IMR-90 (cell line): ENCODE measurements around the gene EFHC1. TPM values are rescaled to one million over a fixed set of nuclear protein-coding genes. Genes with fewer than 3 reads are reported as not detected.

Experiments used
- ATAC-seq: fragments of 200-7000 bp; cut with Tn5 transposase; 2 replicates; pipeline ENCODE4 v1.9.1; 2020; ENCODE audit warnings: low read depth, mild to moderate bottlenecking, moderate library complexity
- BruUV-seq: library from RNA; stranded (reverse); fragments of 400-500 nt; replicated peaks from 2 replicates; lab custom pipeline; 2021; lab: Mats Ljungman, UMichigan
- CTCF ChIA-PET: fragments of 300-600 bp; formaldehyde crosslinking; extraction: SDS; loops from one replicate; lab custom pipeline; 2021; ENCODE audit warnings: antibody characterized with exemption; lab: Yijun Ruan, JAX
- POLR2A ChIA-PET: fragments of 300-600 bp; sonication (Branson Sonifier 250); formaldehyde crosslinking; loops from one replicate; lab custom pipeline; 2022; ENCODE audit warnings: antibody characterized with exemption; ENCODE audit not compliant: unreplicated experiment; lab: Charles Lee
- DNase-seq: peaks from one replicate; pipeline ENCODE4 v3.0.0; 2013
- H2AFZ ChIP-seq: replicated peaks from 2 replicates; pipeline ENCODE3; 2013; ENCODE audit warnings: low read length, mild to moderate bottlenecking; ENCODE audit not compliant: poor library complexity
- H2AK5ac ChIP-seq: 2 replicates; pipeline ENCODE4 v1.6.1; 2013; ENCODE audit warnings: low read depth, low read length, inconsistent platforms
- H2AK9ac ChIP-seq: replicated peaks from 2 replicates; pipeline ENCODE3; 2013; ENCODE audit warnings: mild to moderate bottlenecking, low read depth, low read length, moderate library complexity; ENCODE audit not compliant: poor library complexity
- H2BK120ac ChIP-seq: 2 replicates; pipeline ENCODE4 v1.6.1; 2013; ENCODE audit warnings: low read depth, low read length, inconsistent platforms
- H2BK15ac ChIP-seq: 3 replicates; pipeline ENCODE4 v1.6.1; 2013; ENCODE audit warnings: low read depth, low read length, inconsistent platforms
- H2BK20ac ChIP-seq: 2 replicates; pipeline ENCODE4 v1.6.1; 2013; ENCODE audit warnings: low read depth, mild to moderate bottlenecking, inconsistent platforms, low read length, moderate library complexity
- H2BK5ac ChIP-seq: 2 replicates; pipeline ENCODE4 v1.6.1; 2013; ENCODE audit warnings: mild to moderate bottlenecking, low read depth, low read length, inconsistent platforms; ENCODE audit not compliant: poor library complexity, severe bottlenecking
- H3K14ac ChIP-seq: replicated peaks from 2 replicates; pipeline ENCODE4 v1.6.1; 2013; ENCODE audit warnings: low read depth, low read length, inconsistent platforms
- H3K18ac ChIP-seq: 2 replicates; pipeline ENCODE4 v1.6.1; 2013; ENCODE audit warnings: low read depth, low read length, control low read depth
- H3K23ac ChIP-seq: 2 replicates; pipeline ENCODE4 v1.6.1; 2013; ENCODE audit warnings: low read depth, low read length, inconsistent platforms
- H3K27ac ChIP-seq: 2 replicates; pipeline ENCODE4 v1.5.1; 2013; ENCODE audit warnings: mild to moderate bottlenecking, control low read depth, low read length; ENCODE audit not compliant: insufficient read depth
- H3K27me3 ChIP-seq: 2 replicates; pipeline ENCODE4 v1.6.1; 2013; ENCODE audit warnings: low read length; ENCODE audit not compliant: control insufficient read depth, insufficient read depth
- H3K36me3 ChIP-seq: 2 replicates; pipeline ENCODE4 v1.6.1; 2013; ENCODE audit warnings: low read length, mixed read lengths; ENCODE audit not compliant: control insufficient read depth, insufficient read depth
- H3K4ac ChIP-seq: 2 replicates; pipeline ENCODE4 v1.6.1; 2013; ENCODE audit warnings: low read depth, low read length, inconsistent platforms
- H3K4me1 ChIP-seq: 2 replicates; pipeline ENCODE4 v1.6.1; 2013; ENCODE audit warnings: low read length, mixed read lengths; ENCODE audit not compliant: control insufficient read depth, insufficient read depth
- H3K4me2 ChIP-seq: 2 replicates; pipeline ENCODE4 v1.6.1; 2013; ENCODE audit warnings: low read depth, mild to moderate bottlenecking, control low read depth, low read length, moderate library complexity
- H3K4me3 ChIP-seq: 2 replicates; pipeline ENCODE4 v1.5.1; 2013; ENCODE audit warnings: low read depth, mild to moderate bottlenecking, control low read depth, low read length, moderate library complexity; ENCODE audit not compliant: insufficient read depth
- H3K56ac ChIP-seq: 2 replicates; pipeline ENCODE4 v1.6.1; 2013; ENCODE audit warnings: low read length, inconsistent platforms; ENCODE audit not compliant: insufficient read depth; ENCODE audit errors: extremely low read depth
- H3K79me1 ChIP-seq, 2 experiments: 2 replicates each; pipeline ENCODE4 v1.6.1; 2013; ENCODE audit warnings: low read length in 2 of 2, inconsistent platforms in 1 of 2, low read depth in 1 of 2
- H3K9ac ChIP-seq: 2 replicates; pipeline ENCODE4 v1.6.1; 2013; ENCODE audit warnings: low read depth, low read length, control low read depth
- H3K9me1 ChIP-seq: 2 replicates; pipeline ENCODE4 v1.6.1; 2013; ENCODE audit warnings: low read length, inconsistent platforms; ENCODE audit not compliant: insufficient read depth
- H3K9me3 ChIP-seq: 2 replicates; pipeline ENCODE4 v1.6.1; 2013; ENCODE audit warnings: low read length; ENCODE audit not compliant: control insufficient read depth, insufficient read depth
- H4K20me1 ChIP-seq: 2 replicates; pipeline ENCODE4 v1.6.1; 2013; ENCODE audit warnings: low read length, inconsistent platforms; ENCODE audit not compliant: insufficient read depth
- H4K5ac ChIP-seq: 2 replicates; pipeline ENCODE4 v1.6.1; 2013; ENCODE audit warnings: mild to moderate bottlenecking, low read depth, low read length, control low read depth
- H4K8ac ChIP-seq, 2 experiments: 2 replicates each; pipeline ENCODE4 v1.6.1; 2013; ENCODE audit warnings: low read depth in 2 of 2, low read length in 2 of 2, control low read depth in 1 of 2, inconsistent platforms in 1 of 2
- H4K91ac ChIP-seq: 2 replicates; pipeline ENCODE4 v1.6.1; 2013; ENCODE audit warnings: low read depth, low read length, inconsistent platforms; ENCODE audit not compliant: insufficient read depth
- BHLHE40 ChIP-seq: fragments of 150-350 bp; IDR thresholded peaks from 2 replicates; pipeline ENCODE4 v1.6.1; 2016; ENCODE audit warnings: mild to moderate bottlenecking, low read depth, low read length
- FOS ChIP-seq: fragments of 150-350 bp; IDR thresholded peaks from 2 replicates; pipeline ENCODE4 v1.6.1; 2016; ENCODE audit warnings: low read depth, low read length
- RAD21 ChIP-seq: IDR thresholded peaks from 2 replicates; pipeline ENCODE4 v1.6.1; 2012; ENCODE audit warnings: low read length, improper control_type of control experiment
- RCOR1 ChIP-seq: IDR thresholded peaks from 2 replicates; pipeline ENCODE4 v1.6.1; 2012; ENCODE audit warnings: mild to moderate bottlenecking, low read length, improper control_type of control experiment; ENCODE audit not compliant: insufficient replicate concordance
- WGBS, 2 experiments: methylation state at CpG; one replicate each; pipeline versions ENCODE4 v1.1.5 to v1.1.7; 2013; ENCODE audit warnings: missing lambda C conversion rate in 2 of 2; ENCODE audit not compliant: insufficient read length in 1 of 2; ENCODE audit errors: extremely low coverage in 2 of 2; 5-methylcytosine and 5-hydroxymethylcytosine counted together
- dilution Hi-C: fragments of 300-500 bp; cut with HindIII; formaldehyde crosslinking; loops from one replicate; pipeline ENCODE4 v1.14.3; 2018; ENCODE audit warnings: low sequenced_read_pairs; ENCODE audit not compliant: unreplicated experiment
- in situ Hi-C: fragments of 300-500 bp; cut with MboI; formaldehyde crosslinking; loops from 3 replicates; pipeline ENCODE4 v1.14.3; 2019; ENCODE audit warnings: low sequenced_read_pairs, inconsistent platforms, mixed read lengths
- intact Hi-C: fragments of 100-400 bp; cut with micrococcal nuclease; formaldehyde crosslinking; loops from 2 replicates; pipeline ENCODE4 v1.10.0; 2022
- polyA plus RNA-seq, 3 experiments: library from polyadenylated mRNA; depleted of rRNA; stranded (reverse); fragments of >200 nt; gene quantifications; 2 replicates each; pipeline ENCODE4 v1.2.3, GENCODE V29; 2012; ENCODE audit warnings: low replicate concordance in 1 of 3
- total RNA-seq: library from RNA; depleted of rRNA; stranded (reverse); fragments of >200 nt; gene quantifications from 2 replicates; pipeline ENCODE4 v1.2.3, GENCODE V29; 2012
- TF ChIP-seq, protein P1 (sequence below): fragments of 150-350 bp; IDR thresholded peaks from 2 replicates; pipeline ENCODE4 v1.6.1; 2017; ENCODE audit warnings: mild to moderate bottlenecking, antibody characterized with exemption, low read length, low read depth

Gene EFHC1
- total and polyA plus RNA-seq, 2 of the 4 experiments (the other 2 are of a cell fraction), result 14.0 to 23.0 TPM

DNA sequence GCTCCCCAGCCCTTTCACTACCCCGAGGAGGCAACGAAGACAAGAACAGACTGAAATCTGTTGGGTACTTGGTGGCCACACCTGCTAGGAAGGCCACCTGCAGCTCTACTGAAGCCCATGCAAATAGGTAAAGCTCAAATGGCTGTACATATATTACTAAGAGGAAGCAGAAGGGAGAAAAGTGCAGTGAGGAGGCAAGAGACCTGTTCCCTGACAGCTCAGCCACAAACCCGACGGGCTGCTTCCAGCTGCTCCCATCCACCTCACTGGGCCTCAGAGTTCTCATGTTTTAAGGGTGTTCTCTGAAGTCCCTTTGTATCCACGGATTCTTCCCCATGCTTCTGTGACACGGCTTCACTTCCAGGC, 132.1 kb downstream of the EFHC1 start (continued):
- TF ChIP-seq BHLHE40, result no peak

DNA sequence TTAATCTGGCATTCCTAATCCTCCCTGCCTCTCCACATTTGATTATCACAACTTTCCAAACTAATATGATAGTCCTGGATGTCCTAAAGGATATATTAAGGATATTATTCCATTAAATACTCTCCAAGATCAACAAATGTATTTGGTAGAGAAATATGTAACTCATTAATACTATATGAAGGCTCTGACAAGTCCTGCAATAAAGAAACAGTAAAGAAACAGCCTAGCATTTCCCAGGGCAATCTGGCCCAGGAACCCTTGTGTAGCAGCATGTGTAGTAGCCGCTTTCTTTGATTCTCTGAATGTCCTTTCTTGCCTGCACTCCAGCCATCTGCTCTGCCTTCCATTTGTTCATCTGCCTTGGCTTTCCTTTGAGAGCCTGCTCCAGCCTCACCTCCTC, 133.0 kb downstream of the EFHC1 start:
- ATAC-seq, result no peak
- H2BK5ac ChIP-seq, result peak overlapping the region; percentile 96
- H2BK20ac ChIP-seq, result peak overlapping the region; percentile 94; the same call in 1 of the 2 replicates
- peak overlapping the region; percentile 97 for H2AK5ac ChIP-seq
- H2AK9ac ChIP-seq, result no peak overlapping the region
- peaks cover 57% of the 10 kb centered on the region for H3K4me1 ChIP-seq
- H3K23ac ChIP-seq, result peak overlapping the region; percentile 86
- H4K20me1 ChIP-seq, result peaks cover 29% of the 10 kb centered on the region; the same call in 1 of the 2 replicates
- peak overlapping the region; percentile 93 for H4K91ac ChIP-seq
- H2BK120ac ChIP-seq, result peak overlapping the region; percentile 91
- intact Hi-C loops (no loop called here), in situ Hi-C loops (no loop called here), dilution Hi-C loops (no loop called here)
- no peak overlapping the region for H2AFZ ChIP-seq
- H3K9me1 ChIP-seq, result peaks cover 41% of the 10 kb centered on the region
- peak overlapping the region; percentile 82; the same call in 1 of the 2 replicates for H3K56ac ChIP-seq
- DNase-seq, result no peak
- peak overlapping the region; percentile 89 for H3K14ac ChIP-seq
- WGBS, 2 experiments, result 88% methylated on average over 1 of the region's 1 CpG; no CpG with 5 or more reads in 1 of the 2 experiments
- ChIA-PET POLR2A (no interaction called here), CTCF (interaction anchor here (0.6 kb wide), 1 partner anchor 11 kb away, joined by 3 read pairs; no protein-coding TSS in a partner anchor)
- peak overlapping the region; percentile 61 for H3K9ac ChIP-seq
- H3K4me2 ChIP-seq, result no peak overlapping the region
- peak overlapping the region; percentile 92 for H3K18ac ChIP-seq
- BruUV-seq, result no TSS peak
- H3K27me3 ChIP-seq, result no peaks in the 10 kb centered on the region
- H3K27ac ChIP-seq, result peak overlapping the region; percentile 92
- H3K79me1 ChIP-seq, result peaks cover 10 to 80% of the 10 kb centered on the region in 2 experiments; a peak in 3 of 4 replicates
- H3K4ac ChIP-seq, result peak overlapping the region; percentile 98
- no peak for TF ChIP-seq RAD21
- no peak for TF ChIP-seq FOS
- TF ChIP-seq, protein P1, sequence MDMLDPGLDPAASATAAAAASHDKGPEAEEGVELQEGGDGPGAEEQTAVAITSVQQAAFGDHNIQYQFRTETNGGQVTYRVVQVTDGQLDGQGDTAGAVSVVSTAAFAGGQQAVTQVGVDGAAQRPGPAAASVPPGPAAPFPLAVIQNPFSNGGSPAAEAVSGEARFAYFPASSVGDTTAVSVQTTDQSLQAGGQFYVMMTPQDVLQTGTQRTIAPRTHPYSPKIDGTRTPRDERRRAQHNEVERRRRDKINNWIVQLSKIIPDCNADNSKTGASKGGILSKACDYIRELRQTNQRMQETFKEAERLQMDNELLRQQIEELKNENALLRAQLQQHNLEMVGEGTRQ, result no peak
- no peak for TF ChIP-seq RCOR1
- no peak for TF ChIP-seq BHLHE40
- peak overlapping the region; percentile 63 to 94; a peak in 3 of 4 replicates for H4K8ac ChIP-seq
- H3K9me3 ChIP-seq, result no peaks in the 10 kb centered on the region
- H4K5ac ChIP-seq, result peak overlapping the region; percentile 78
- peaks cover 6% of the 10 kb centered on the region; the same call in 1 of the 2 replicates for H3K36me3 ChIP-seq
- H2BK15ac ChIP-seq, result peak overlapping the region; percentile 93; the same call in 2 of the 3 replicates
- H3K4me3 ChIP-seq, result no peak overlapping the region
